GM18907 (cell line): Measurements from ENCODE around the gene ICAM2.
"Not testable (repeated sequence)": the region's sequence is repeated elsewhere in the genome, so short reads cannot be mapped to it uniquely, and the experiment has no call there.

ENCODE experiments used
- ATAC-seq: cut with Tn5 transposase; IDR thresholded peaks from one replicate; pipeline ENCODE4 v1.9.1; 2021; ENCODE audit warnings: mild to moderate bottlenecking, moderate library complexity; ENCODE audit not compliant: unreplicated experiment

Gene ICAM2

GRCh38 chr17:64015447-64015846 lies 5.0 kb downstream of the ICAM2 start:
- no peak for ATAC-seq

- ATAC-seq: no peak
These were observed 10.6 kb downstream of the ICAM2 start for GRCh38 chr17:64009571-64010402.

- no peak for ATAC-seq
These were observed 11.6 kb downstream of the ICAM2 start for GRCh38 chr17:64008830-64009229.

GRCh38 chr17:64008346-64008745 lies 12.1 kb downstream of the ICAM2 start:
- ATAC-seq: no peak

- ATAC-seq: no peak
These were observed 12.6 kb downstream of the ICAM2 start for GRCh38 chr17:64007838-64008282.

GRCh38 chr17:64007089-64007837 lies 13.2 kb downstream of the ICAM2 start:
- ATAC-seq: not testable (repeated sequence)

GRCh38 chr17:64006361-64007088 lies 13.9 kb downstream of the ICAM2 start:
- ATAC-seq: no peak

GRCh38 chr17:64005734-64006167 lies 14.7 kb downstream of the ICAM2 start:
- no peak for ATAC-seq

- ATAC-seq: no peak
These were observed 15.3 kb downstream of the ICAM2 start for GRCh38 chr17:64004903-64005733.

- ATAC-seq: no peak
These were observed 16.1 kb downstream of the ICAM2 start for GRCh38 chr17:64004218-64004770.

GRCh38 chr17:64003526-64004121 lies 16.8 kb downstream of the ICAM2 start:
- ATAC-seq: no peak

GRCh38 chr17:64002658-64003525 lies 17.5 kb downstream of the ICAM2 start:
- no peak for ATAC-seq

DNA sequence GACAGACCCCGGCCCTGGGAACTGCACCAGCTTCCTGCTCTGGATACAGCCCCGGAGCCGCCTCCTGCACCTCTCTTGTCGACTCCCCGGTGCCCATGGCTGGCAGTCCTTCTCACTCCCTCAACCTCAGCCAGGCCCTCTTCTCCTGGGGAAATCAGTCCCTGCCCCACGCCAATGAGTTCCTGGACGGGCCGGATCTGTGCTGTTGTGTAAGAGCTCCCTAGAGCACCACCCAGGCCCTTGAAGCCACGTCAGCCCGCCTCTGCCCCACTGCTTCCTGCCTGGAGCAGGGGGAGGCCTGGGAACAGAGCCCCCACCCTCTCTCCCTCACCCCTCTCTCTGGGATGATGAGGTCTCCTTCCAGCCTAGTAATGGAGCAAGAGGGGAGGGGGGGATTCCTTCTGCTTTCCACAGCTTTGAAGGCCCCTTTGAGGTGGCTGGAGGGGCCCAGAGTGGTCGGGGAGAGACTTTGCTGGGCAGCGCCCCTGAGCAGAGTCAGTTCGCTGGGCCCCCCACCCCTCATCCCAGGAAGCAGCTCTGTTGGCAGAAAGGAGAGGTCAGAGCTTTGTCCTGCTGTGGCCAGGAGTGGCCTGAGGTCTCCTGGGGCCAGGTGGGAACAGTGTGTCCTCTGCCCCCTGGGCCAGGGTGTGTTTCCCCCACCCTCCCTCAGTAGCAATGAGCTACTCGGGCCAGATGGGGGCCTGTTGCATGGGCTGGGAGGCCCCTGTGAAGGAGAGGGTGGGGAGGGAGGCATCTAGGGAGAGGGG lies 18.5 kb downstream of the ICAM2 start:
- ATAC-seq: no peak

GRCh38 chr17:64001091-64001579 lies 19.3 kb downstream of the ICAM2 start:
- ATAC-seq: no peak

- no peak for ATAC-seq
These were observed 20.5 kb downstream of the ICAM2 start for GRCh38 chr17:63999680-64000531.

DNA sequence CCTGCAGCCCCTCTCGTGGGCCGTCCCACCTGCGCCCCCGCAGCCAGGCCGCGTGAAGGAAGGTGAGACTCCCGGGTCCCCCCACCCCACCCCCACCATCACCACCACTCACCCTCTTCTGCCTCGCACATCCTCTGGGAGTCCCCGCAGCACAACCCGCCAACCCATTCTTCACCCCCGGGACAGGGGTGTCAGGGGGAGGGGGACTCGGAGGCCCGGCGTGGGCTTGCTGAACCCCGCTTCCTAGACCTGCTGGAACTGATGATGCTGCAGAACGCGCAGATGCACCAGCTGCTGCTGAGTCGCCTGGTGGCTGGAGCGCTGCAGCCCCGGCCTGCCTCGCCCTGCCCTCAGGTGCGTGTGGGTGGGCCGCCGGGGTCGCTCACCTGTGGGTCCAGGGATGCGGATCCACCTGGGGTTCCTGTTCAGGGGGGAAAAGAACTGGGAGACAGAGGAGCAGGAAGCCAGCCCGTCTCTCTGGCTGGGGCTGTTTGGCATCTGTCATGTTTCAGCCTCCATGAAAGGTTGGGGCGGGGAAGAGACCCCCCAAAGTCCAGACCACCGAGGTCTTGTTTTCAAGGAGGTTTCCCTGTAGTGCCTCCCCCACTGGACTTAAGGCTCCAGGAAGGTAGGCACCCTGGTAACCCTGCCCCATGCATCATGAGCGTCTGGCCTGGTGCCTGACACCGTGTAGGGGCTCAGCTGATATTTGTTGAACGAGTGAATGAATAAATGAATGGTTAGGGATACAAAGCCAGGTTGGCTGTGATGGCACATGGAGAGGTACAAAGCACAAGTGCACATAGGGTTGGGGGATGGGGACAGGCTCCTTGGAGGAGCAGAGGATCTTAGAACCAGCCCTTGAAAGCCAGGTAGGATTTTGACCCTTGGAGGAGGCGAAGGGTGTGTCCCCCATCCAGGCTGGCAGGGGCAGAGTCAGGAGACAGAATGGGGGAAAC lies 21.4 kb downstream of the ICAM2 start:
- ATAC-seq: no peak
